ENCODE results near the gene SLC2A4RG. TPM values are rescaled to one million over a fixed set of nuclear protein-coding genes. Genes with fewer than 3 reads are reported as not detected.

SLC2A4RG gene
- total RNA-seq, 1 experiment from 2014 or later, result 105 TPM

DNA sequence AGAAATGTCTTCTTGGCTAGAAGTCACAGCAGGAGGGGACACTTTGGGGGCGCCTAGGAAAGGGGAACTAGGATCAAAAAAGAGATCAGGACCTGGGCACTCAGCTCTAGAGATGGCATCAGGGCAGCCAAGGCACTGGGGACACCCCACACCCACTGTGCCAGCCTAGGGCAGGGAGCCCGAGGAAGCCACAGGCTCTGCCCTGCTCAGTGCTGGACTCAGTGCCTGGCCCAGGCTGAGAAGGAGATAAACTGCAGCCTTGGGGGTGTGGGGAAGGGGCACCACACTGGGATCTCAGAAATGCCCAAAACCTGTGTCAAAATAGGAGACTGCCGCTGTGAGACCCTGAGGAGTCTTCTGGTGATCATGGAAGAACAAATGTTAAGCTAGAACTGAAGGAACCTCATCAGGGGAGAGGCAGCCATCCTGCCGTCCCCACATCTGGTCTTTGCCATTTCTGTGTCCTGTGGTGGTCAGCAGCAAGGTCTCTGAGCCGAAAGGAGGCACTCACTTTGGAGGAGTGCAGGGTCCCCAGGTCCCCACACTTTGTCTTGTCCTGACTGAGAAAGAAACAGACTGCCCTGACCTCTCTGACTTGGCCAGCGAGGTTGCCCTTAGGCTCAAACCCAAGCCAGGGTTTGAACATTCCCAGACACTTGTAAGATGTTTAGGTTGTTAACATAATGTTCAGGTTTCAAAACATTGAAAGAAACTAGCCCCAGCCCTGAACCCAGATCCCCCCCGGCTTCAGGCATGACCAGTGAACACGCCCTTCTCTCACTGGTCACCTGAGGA lies 34.1 kb upstream of the SLC2A4RG start:
- peak overlapping the region; percentile 61 for H3K27ac Mint-ChIP-seq (ENCODE audit: low read depth, unreplicated experiment)
- peaks cover 53% of the 10 kb centered on the region for H3K36me3 Mint-ChIP-seq (ENCODE audit: insufficient read depth, unreplicated experiment)
- no peaks in the 10 kb centered on the region for H3K27me3 Mint-ChIP-seq (ENCODE audit: insufficient read depth, unreplicated experiment)
- ChIA-PET POLR2A (interaction anchor here (0.6 to 4.2 kb wide), 8 partner anchors 8 to 251 kb away, joined by 3 to 79 read pairs (median 12); partner anchors contain the start of genes GMEB2, SLC2A4RG, TNFRSF6B and UCKL1), CTCF (interaction anchor here (0.9 to 2.5 kb wide), 3 partner anchors 7 to 268 kb away, joined by 3 to 7 read pairs (median 5); no protein-coding TSS in a partner anchor)
- H3K9me3 Mint-ChIP-seq (ENCODE audit: unreplicated experiment), result no peaks in the 10 kb centered on the region
- no TSS peak for BruUV-seq (replicated peaks)
- peak overlapping the region; percentile 86 for H3K4me3 Mint-ChIP-seq (ENCODE audit: unreplicated experiment)
- no peak for TF ChIP-seq CTCF (IDR thresholded peaks at IDR 0.05; ENCODE audit: unreplicated experiment)
- DNase-seq (ENCODE audit: unreplicated experiment), result no peak
- intact Hi-C loops (cut with micrococcal nuclease), result loop anchor here (2.0 to 5.0 kb wide), 3 partner anchors 167 to 267 kb away; partner anchors contain the start of gene UCKL1
- peaks cover 10% of the 10 kb centered on the region for H3K4me1 Mint-ChIP-seq (ENCODE audit: insufficient read depth, unreplicated experiment)

DNA sequence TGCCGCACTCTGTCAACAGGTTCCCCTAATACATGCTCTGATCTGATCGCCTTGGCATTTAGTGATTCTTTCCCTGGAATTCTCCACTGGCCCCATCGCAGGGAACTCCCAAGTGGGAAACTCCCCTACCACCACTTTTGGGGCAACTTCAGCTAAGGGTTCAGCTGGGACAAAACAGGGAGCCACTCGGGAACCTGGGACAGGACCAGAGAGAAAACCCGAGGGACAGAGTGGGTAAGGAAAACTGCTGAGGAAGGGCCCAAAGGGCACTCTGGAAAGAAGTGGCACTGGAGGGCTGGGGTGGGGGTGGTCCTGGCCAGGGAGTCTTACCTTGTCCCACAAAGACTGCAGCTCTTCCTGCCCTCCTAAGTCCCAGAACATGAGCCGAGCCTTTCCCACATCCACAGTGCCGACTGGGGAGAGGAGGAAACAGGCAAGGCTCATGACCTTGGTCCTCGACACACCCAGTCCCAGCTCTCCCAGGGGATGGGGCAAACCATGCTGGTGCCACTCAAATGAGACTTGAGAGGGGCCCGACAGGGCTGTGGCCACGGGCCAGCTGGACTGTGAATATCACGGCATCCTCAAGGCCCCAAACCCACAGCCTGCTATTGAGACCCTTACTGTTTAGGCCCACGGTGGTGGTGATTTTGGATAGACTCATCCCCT lies 33.4 kb upstream of the SLC2A4RG start:
- H3K36me3 Mint-ChIP-seq (ENCODE audit: insufficient read depth, unreplicated experiment), result peaks cover 57% of the 10 kb centered on the region
- BruUV-seq (replicated peaks), result no TSS peak

GRCh38 chr20:63706852-63707557 lies 32.6 kb upstream of the SLC2A4RG start:
- POLR2A ChIA-PET, result interaction anchor here (0.6 to 4.2 kb wide), 34 partner anchors 10 to 355 kb away, joined by 3 to 79 read pairs (median 5); partner anchors contain the start of genes GMEB2, LIME1, PRPF6 and PTK6
- Mint-ChIP-seq H3K4me3 (ENCODE audit: unreplicated experiment) (peak overlapping the region; percentile 86), H3K4me1 (ENCODE audit: insufficient read depth, unreplicated experiment) (peaks cover 10% of the 10 kb centered on the region), H3K36me3 (ENCODE audit: insufficient read depth, unreplicated experiment) (peaks cover 64% of the 10 kb centered on the region), H3K27me3 (ENCODE audit: insufficient read depth, unreplicated experiment) (no peaks in the 10 kb centered on the region), H3K27ac (ENCODE audit: low read depth, unreplicated experiment) (peak overlapping the region; percentile 61), H3K9me3 (ENCODE audit: unreplicated experiment) (peaks cover 1% of the 10 kb centered on the region)
- peak; percentile 58 for DNase-seq (ENCODE audit: unreplicated experiment)
- CTCF ChIA-PET, result interaction anchor here (0.6 to 2.7 kb wide), 10 partner anchors 9 to 266 kb away, joined by 3 to 9 read pairs (median 4); partner anchors contain the start of genes GMEB2, LIME1 and TPD52L2
- TSS peak; percentile 44 for BruUV-seq (replicated peaks)
- intact Hi-C loops (cut with micrococcal nuclease), result loop anchor here (1.0 to 5.0 kb wide), 4 partner anchors 158 to 265 kb away; partner anchors contain the start of genes TPD52L2 and UCKL1
- TF ChIP-seq CTCF (IDR thresholded peaks at IDR 0.05; ENCODE audit: unreplicated experiment), result peak; percentile 45

More for the DNA sequence above, 33.4 kb upstream of the SLC2A4RG start:
- ChIA-PET POLR2A (interaction anchor here (0.6 to 4.2 kb wide), 11 partner anchors 9 to 250 kb away, joined by 3 to 79 read pairs (median 21); partner anchors contain the start of genes GMEB2, RTEL1, SLC2A4RG and TNFRSF6B), CTCF (interaction anchor here (0.6 to 2.7 kb wide), 8 partner anchors 8 to 267 kb away, joined by 3 to 9 read pairs (median 4); partner anchors contain the start of genes TNFRSF6B and TPD52L2)
- Mint-ChIP-seq H3K9me3 (ENCODE audit: unreplicated experiment) (no peaks in the 10 kb centered on the region), H3K27ac (ENCODE audit: low read depth, unreplicated experiment) (peak overlapping the region; percentile 61), H3K27me3 (ENCODE audit: insufficient read depth, unreplicated experiment) (no peaks in the 10 kb centered on the region), H3K4me3 (ENCODE audit: unreplicated experiment) (peak overlapping the region; percentile 86), H3K4me1 (ENCODE audit: insufficient read depth, unreplicated experiment) (peaks cover 10% of the 10 kb centered on the region)
- intact Hi-C loops (cut with micrococcal nuclease), result loop anchor here (2.0 to 5.0 kb wide), 3 partner anchors 167 to 266 kb away; partner anchors contain the start of gene UCKL1
- no peak for DNase-seq (ENCODE audit: unreplicated experiment)
- no peak for TF ChIP-seq CTCF (IDR thresholded peaks at IDR 0.05; ENCODE audit: unreplicated experiment)
